Astrocyte (in vitro differentiated cells and primary cell): ENCODE measurements around the gene AGBL4.

Source experiments
- EZH2 ChIP-seq: IDR thresholded peaks from 2 replicates; pipeline ENCODE4 v1.6.1; 2012; ENCODE audit warnings: mild to moderate bottlenecking, low read length, inconsistent platforms; ENCODE audit not compliant: insufficient read depth
- TF ChIP-seq, protein P1 (sequence below): IDR thresholded peaks from 2 replicates; pipeline ENCODE4 v1.5.1; 2011; ENCODE audit warnings: low read depth, mild to moderate bottlenecking, inconsistent platforms, low read length, moderate library complexity; ENCODE audit not compliant: insufficient read depth

DNA sequence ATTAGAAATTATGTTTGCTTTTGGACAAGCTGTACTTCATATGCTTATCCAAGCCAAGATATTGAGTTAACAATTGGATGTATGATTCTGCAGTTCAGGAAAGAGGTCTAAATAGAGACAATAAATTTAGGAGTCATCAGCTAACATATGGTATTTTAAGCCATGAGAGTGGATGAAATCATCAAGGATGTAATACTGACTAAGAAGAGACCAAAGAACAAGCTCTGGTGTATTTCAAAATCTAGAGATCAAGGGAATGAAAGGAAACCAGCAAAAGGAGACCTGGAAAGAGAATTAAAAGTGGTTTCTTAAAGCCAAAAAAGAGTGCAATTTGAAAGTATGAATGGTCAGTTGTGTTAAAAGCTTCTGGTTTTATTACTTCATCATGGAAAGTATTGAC, 1063.4 kb downstream of the AGBL4 start:
- TF ChIP-seq EZH2, result no peak
- TF ChIP-seq, protein P1, sequence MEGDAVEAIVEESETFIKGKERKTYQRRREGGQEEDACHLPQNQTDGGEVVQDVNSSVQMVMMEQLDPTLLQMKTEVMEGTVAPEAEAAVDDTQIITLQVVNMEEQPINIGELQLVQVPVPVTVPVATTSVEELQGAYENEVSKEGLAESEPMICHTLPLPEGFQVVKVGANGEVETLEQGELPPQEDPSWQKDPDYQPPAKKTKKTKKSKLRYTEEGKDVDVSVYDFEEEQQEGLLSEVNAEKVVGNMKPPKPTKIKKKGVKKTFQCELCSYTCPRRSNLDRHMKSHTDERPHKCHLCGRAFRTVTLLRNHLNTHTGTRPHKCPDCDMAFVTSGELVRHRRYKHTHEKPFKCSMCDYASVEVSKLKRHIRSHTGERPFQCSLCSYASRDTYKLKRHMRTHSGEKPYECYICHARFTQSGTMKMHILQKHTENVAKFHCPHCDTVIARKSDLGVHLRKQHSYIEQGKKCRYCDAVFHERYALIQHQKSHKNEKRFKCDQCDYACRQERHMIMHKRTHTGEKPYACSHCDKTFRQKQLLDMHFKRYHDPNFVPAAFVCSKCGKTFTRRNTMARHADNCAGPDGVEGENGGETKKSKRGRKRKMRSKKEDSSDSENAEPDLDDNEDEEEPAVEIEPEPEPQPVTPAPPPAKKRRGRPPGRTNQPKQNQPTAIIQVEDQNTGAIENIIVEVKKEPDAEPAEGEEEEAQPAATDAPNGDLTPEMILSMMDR, result no peak
